ENCODE measurements around the gene P4HB.

The P4HB gene

GRCh38 chr17:81824595-81824994, 35.7 kb downstream of the P4HB start:
- no peak for DNase-seq

- no peak for DNase-seq
Observed at GRCh38 chr17:81823820-81824550, 36.4 kb downstream of the P4HB start.

- no peak for DNase-seq
Observed at GRCh38 chr17:81822996-81823819, 37.1 kb downstream of the P4HB start.

GRCh38 chr17:81822312-81822637, 38.1 kb downstream of the P4HB start:
- DNase-seq: no peak

GRCh38 chr17:81821603-81822311, 38.6 kb downstream of the P4HB start:
- peak; percentile 89 for DNase-seq

- no peak for DNase-seq
Observed at GRCh38 chr17:81821147-81821546, 39.2 kb downstream of the P4HB start.

GRCh38 chr17:81819708-81820107, 40.6 kb downstream of the P4HB start:
- no peak for DNase-seq

- DNase-seq: no peak
Observed at GRCh38 chr17:81817758-81818147, 42.6 kb downstream of the P4HB start.

- no peak for DNase-seq
Observed at GRCh38 chr17:81815646-81815986, 44.7 kb downstream of the P4HB start.

GRCh38 chr17:81814748-81815645, 45.3 kb downstream of the P4HB start:
- no peak for DNase-seq

GRCh38 chr17:81813861-81814683, 46.3 kb downstream of the P4HB start:
- no peak for DNase-seq

- no peak for DNase-seq
Observed at GRCh38 chr17:81813371-81813684, 47.0 kb downstream of the P4HB start.

GRCh38 chr17:81812571-81813370, 47.6 kb downstream of the P4HB start:
- no peak for DNase-seq

- DNase-seq: no peak
Observed at GRCh38 chr17:81811705-81812570, 48.4 kb downstream of the P4HB start.

GRCh38 chr17:81810892-81811704, 49.2 kb downstream of the P4HB start:
- no peak for DNase-seq

GRCh38 chr17:81810476-81810875, 49.9 kb downstream of the P4HB start:
- no peak for DNase-seq

GRCh38 chr17:81809556-81809998, 50.8 kb downstream of the P4HB start:
- DNase-seq: no peak

GRCh38 chr17:81808778-81809555, 51.4 kb downstream of the P4HB start:
- DNase-seq: no peak
